Spleen (tissue), 7 donors: ENCODE measurements around the gene NEURL1.

Experiments
- CTCF ChIP-seq, 11 experiments: fragments of 200-600 bp in 7 of 11; fragments of 450-650 bp in 4 of 11; sonication (generic) in 4 of 11; IDR thresholded peaks in 8 of 11; conservative IDR thresholded peaks in 3 of 11; 1 replicate in 7 of 11; 2 replicates in 4 of 11; pipeline versions ENCODE4 v1.4.0 to v1.8.0; 2016 to 2021; ENCODE audit warnings: antibody characterized with exemption in 11 of 11, inconsistent platforms in 4 of 11, mild to moderate bottlenecking in 1 of 11
- POLR2AphosphoS5 ChIP-seq, 3 donors: sonication (generic); formaldehyde crosslinking; IDR thresholded peaks; one replicate each; pipeline ENCODE4 v1.5.1; 2017; ENCODE audit warnings: antibody characterized with exemption in 3 of 3
- donor health status: DM: no; HTN: no; CAD: no; lungs with moderate emphysema.
- donor health status: DM: no; HTN: no; CAD: no.
- donor health status: DM: no; HTN: no; CAD: no.

GRCh38 chr10:103544657-103545310 lies 51.3 kb downstream of the NEURL1 start:
- TF ChIP-seq CTCF (IDR thresholded peaks at IDR 0.05 in 8 of 11, conservative IDR thresholded peaks at IDR 0.05 in 3 of 11) (no peak), POLR2AphosphoS5 (IDR thresholded peaks at IDR 0.05) (no peak)
